Measurements from ENCODE around the gene GPHN. TPM values are rescaled to one million over a fixed set of nuclear protein-coding genes. Genes with fewer than 3 reads are reported as not detected.

The GPHN gene
- total and polyA plus RNA-seq, 2 of the 8 experiments (the other 6 are each of a cell fraction or from before 2014, with no cell fraction given) = 6.0 to 16.0 TPM

DNA sequence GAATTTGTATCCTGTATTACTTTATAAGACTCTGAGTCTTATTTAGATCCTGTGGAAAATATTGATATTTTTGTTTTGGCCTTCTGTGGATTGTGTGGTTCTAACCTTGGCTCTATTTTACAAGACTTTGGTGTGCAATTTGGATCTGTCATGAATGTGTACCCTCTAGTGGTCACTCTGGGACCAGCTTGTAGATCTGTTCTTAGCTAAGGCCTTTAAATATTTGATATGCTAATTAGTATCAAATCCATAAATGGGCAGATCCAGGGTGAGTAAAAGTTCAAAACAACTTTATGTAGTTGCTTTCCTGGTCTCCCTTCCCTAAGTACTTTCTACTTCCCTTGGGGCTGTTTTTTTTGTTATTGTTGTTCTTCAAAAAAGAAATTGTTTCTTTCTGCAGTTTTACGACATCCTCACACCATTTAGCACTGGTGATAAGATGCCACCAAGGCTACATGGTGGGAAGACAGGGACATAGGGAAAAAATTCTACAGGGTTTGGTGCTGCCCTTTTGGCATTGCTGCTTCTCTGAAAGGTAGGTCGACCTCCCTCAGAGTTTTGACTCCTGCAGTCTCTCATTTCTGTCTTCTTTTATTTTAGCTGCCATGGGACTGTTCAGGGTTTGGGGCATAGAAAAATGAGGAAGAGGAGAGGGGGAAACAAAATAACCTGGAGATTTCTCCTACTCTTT lies 238.5 kb downstream of the GPHN start:
- Histone ChIP-seq H2AFZ (ENCODE audit: low read length) (no peak overlapping the region), H3K23me2 (ENCODE audit: low read depth, low read length) (no peaks in the 10 kb centered on the region), H3K4me1 (replicated peaks in 1 of 4; ENCODE audit: control insufficient read depth in 3 of 4, insufficient read depth in 4 of 4, low read length in 3 of 4) (no peaks in the 10 kb centered on the region), H2BK12ac (ENCODE audit: low read depth, low read length) (no peak overlapping the region), H3K79me2 (ENCODE audit: control insufficient read depth in 1 of 2, insufficient read depth in 2 of 2, low read length in 2 of 2) (no peaks in the 10 kb centered on the region), H3K36me3 (ENCODE audit: control insufficient read depth in 2 of 4, insufficient read depth in 4 of 4, low read length in 3 of 4) (no peaks in the 10 kb centered on the region), H3K27ac (ENCODE audit: low read depth, low read length) (no peak overlapping the region), H3K4me2 (ENCODE audit: insufficient read depth in 1 of 2, low read depth in 2 of 2, low read length in 2 of 2) (no peak overlapping the region), H3K4me3 (ENCODE audit: extremely low read depth in 1 of 4, insufficient read depth in 2 of 4, low read depth in 3 of 4, low read length in 4 of 4) (no peak overlapping the region), H2BK5ac (ENCODE audit: low read depth, low read length) (no peak overlapping the region), H3K23ac (ENCODE audit: insufficient read length) (no peak overlapping the region), H4K5ac (ENCODE audit: insufficient read length, low read depth, low read length) (no peak overlapping the region), H3K27me3 (replicated peaks in 1 of 4; ENCODE audit: control insufficient read depth in 3 of 4, extremely low read depth in 1 of 4, insufficient read depth in 3 of 4, low read length in 3 of 4) (no peaks in the 10 kb centered on the region), H3K18ac (ENCODE audit: extremely low read depth, low read length) (no peak overlapping the region), H2AK5ac (ENCODE audit: low read depth, low read length) (no peak overlapping the region), H2BK120ac (replicated peaks; ENCODE audit: low read depth, low read length) (no peak overlapping the region), H3K9me3 (ENCODE audit: insufficient read depth in 2 of 2, low read depth in 1 of 2, low read length in 1 of 2) (no peaks in the 10 kb centered on the region), H2BK15ac (ENCODE audit: low read length) (no peak overlapping the region), H3K79me1 (ENCODE audit: low read depth, low read length) (no peaks in the 10 kb centered on the region), H3K9ac (replicated peaks in 1 of 4; ENCODE audit: extremely low read depth in 1 of 4, low read depth in 3 of 4, low read length in 3 of 4) (no peak overlapping the region), H4K91ac (replicated peaks; ENCODE audit: insufficient read length, low read length) (no peak overlapping the region), H2BK20ac (ENCODE audit: low read length) (no peak overlapping the region), H3K4ac (replicated peaks; ENCODE audit: insufficient read length, low read depth, low read length) (no peak overlapping the region), H4K8ac (ENCODE audit: extremely low read depth, insufficient read depth, low read length) (no peak overlapping the region), H4K20me1 (replicated peaks in 1 of 2; ENCODE audit: control insufficient read depth in 1 of 2, insufficient read depth in 2 of 2, low read length in 2 of 2) (no peaks in the 10 kb centered on the region), H3K56ac (replicated peaks; ENCODE audit: insufficient read length, low read depth, low read length) (no peak overlapping the region), H3K14ac (ENCODE audit: insufficient read length) (no peak overlapping the region)
- TF ChIP-seq SAP30 (IDR thresholded peaks at IDR 0.05; ENCODE audit: insufficient read depth, insufficient replicate concordance, low read length) (no peak), SRF (IDR thresholded peaks at IDR 0.05; ENCODE audit: low read depth, low read length) (peak; percentile 33; the same call in 1 of the 2 replicates), TEAD4 (IDR thresholded peaks at IDR 0.05; ENCODE audit: low read depth, low read length) (no peak), EZH2 (IDR thresholded peaks at IDR 0.05; ENCODE audit: low read depth, low read length, severe bottlenecking) (no peak), BCL11A (IDR thresholded peaks at IDR 0.05; ENCODE audit: low read depth in 2 of 2, low read length in 2 of 2) (no peak), TBP (IDR thresholded peaks at IDR 0.05; ENCODE audit: low read depth, low read length) (no peak), RAD21 (IDR thresholded peaks at IDR 0.05 in 1 of 2, conservative IDR thresholded peaks at IDR 0.05 in 1 of 2; ENCODE audit: low read depth in 2 of 2, low read length in 2 of 2) (peak; percentile 43 to 44), CHD2 (IDR thresholded peaks at IDR 0.05; ENCODE audit: low read length) (no peak)
- TF ChIP-seq, protein P1, sequence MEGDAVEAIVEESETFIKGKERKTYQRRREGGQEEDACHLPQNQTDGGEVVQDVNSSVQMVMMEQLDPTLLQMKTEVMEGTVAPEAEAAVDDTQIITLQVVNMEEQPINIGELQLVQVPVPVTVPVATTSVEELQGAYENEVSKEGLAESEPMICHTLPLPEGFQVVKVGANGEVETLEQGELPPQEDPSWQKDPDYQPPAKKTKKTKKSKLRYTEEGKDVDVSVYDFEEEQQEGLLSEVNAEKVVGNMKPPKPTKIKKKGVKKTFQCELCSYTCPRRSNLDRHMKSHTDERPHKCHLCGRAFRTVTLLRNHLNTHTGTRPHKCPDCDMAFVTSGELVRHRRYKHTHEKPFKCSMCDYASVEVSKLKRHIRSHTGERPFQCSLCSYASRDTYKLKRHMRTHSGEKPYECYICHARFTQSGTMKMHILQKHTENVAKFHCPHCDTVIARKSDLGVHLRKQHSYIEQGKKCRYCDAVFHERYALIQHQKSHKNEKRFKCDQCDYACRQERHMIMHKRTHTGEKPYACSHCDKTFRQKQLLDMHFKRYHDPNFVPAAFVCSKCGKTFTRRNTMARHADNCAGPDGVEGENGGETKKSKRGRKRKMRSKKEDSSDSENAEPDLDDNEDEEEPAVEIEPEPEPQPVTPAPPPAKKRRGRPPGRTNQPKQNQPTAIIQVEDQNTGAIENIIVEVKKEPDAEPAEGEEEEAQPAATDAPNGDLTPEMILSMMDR (IDR thresholded peaks at IDR 0.05; ENCODE audit: control extremely low read depth in 1 of 3, insufficient read depth in 1 of 3, low read depth in 1 of 3, low read length in 3 of 3) = peak in 2 of 3 experiments; percentile 33 to 56; a peak in 2 of 4 replicates
- DNase-seq (ENCODE audit: low read depth in 1 of 2, low spot score in 2 of 2) = no peak
- ChIA-PET CTCF (ENCODE audit: partially characterized antibody) (interaction anchor here (0.5 to 2.0 kb wide), 16 partner anchors 10 to 386 kb away, joined by 3 to 11 read pairs (median 3); no protein-coding TSS in a partner anchor), POLR2A (ENCODE audit: partially characterized antibody) (no interaction called here)
- peak; percentile 32 for FAIRE-seq
- WGBS, 2 experiments (ENCODE audit: extremely low coverage in 1 of 2, insufficient coverage in 1 of 2, insufficient read length in 1 of 2, insufficient replicate concordance in 2 of 2, low coverage in 1 of 2, low lambda C conversion rate in 2 of 2, missing lambda C conversion rate in 1 of 2) = 76% methylated on average over 2 of the region's 2 CpGs; no CpG with 5 or more reads in 1 of the 2 experiments

Measured in H1 (cell line).